EL (cell line): ENCODE measurements around the gene SLC35F5.
A peak's percentile ranks its signal among the peaks of the same experiment; 100 is the strongest.
"Not testable (repeated sequence)": the region's sequence is repeated elsewhere in the genome, so short reads cannot be mapped to it uniquely, and the experiment has no call there.

Experiments
- DNase-seq: peaks from one replicate; pipeline ENCODE4 v3.0.0-alpha.2; 2016

SLC35F5 gene, protein sequence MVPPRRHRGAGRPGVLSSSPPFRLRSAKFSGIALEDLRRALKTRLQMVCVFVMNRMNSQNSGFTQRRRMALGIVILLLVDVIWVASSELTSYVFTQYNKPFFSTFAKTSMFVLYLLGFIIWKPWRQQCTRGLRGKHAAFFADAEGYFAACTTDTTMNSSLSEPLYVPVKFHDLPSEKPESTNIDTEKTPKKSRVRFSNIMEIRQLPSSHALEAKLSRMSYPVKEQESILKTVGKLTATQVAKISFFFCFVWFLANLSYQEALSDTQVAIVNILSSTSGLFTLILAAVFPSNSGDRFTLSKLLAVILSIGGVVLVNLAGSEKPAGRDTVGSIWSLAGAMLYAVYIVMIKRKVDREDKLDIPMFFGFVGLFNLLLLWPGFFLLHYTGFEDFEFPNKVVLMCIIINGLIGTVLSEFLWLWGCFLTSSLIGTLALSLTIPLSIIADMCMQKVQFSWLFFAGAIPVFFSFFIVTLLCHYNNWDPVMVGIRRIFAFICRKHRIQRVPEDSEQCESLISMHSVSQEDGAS

DNA sequence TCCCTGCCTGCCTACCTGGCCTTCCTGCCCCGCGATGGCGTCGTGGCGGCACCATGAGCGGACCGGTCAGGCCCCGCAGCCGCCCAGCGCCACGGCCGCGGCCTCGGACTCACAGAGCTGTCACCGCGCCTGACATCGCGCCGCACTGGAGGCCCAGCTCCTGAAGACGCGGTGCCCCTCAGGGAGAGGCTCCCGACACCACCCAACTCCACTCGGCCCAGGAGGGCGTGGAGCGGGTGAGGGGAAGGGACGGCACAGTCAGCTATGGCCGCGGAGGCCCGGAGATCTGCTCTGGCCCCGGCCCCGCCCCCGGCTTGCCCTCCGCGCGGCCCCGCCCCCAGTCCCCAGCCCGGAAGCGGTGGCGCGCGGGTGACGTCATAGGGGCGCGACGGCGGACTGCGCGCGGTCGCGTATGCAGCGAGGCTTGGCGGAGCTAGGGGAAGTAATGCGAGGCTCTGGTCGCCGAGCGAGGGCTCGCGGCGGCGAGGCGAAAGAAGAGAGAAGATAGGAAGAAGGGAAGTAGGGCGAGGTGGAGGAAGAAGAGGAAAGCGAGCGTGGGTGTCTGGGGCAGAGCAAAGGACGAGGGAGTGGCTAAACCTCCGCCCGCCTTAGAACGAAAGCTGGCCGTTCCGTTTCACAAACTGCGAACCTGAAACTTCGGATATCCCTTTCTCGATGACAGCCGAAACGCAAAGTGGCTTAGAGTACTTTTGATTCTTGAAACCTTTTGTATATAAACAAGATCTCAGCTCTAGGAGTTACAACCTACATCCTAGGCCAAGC lies at the start of gene SLC35F5:
Gene SLC35F5, minus strand, starts transcription at position 288 of the 783 bp plus-strand sequence. Its CDS starts 233 bp downstream, at position 55.
- DNase-seq, result peak; percentile 91

DNA sequence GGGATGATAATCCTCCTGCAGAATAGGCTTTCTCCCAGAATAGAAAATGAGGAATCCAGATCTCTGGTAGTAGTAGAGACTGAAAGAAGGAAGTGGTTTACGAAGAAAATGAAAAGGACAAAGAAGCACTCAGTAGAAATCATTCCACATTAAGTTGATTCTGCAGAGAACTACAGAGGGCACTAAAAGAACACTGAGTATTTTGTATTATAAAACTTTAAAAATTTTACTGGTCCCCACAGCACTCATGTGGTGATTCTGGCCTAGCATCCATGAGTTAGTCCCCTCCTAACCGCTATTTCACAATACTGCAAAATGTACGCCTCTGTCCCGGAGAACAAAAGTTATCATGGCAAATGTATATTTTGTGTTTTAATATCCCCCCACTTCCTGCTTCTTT lies 42.9 kb upstream of the SLC35F5 start:
- no peak for DNase-seq

DNA sequence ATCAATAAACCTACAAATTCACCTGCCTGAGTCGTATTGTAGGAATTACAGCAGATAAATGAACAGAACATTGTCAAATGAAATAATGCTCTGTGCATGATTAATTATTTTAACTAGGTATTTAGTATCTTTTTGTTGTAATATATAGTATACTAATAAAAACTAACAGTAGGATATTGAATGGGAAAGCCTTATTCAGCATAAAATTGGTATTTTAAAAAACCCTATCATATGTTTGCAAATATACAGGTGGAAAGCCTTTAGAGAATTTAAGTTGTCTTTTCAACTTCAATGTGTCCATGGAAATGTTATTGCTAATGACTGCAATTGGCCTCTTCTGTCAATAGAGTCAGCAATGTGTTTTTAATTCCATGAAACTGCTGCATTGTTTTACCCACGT lies 40.8 kb upstream of the SLC35F5 start:
- DNase-seq, result no peak

DNA sequence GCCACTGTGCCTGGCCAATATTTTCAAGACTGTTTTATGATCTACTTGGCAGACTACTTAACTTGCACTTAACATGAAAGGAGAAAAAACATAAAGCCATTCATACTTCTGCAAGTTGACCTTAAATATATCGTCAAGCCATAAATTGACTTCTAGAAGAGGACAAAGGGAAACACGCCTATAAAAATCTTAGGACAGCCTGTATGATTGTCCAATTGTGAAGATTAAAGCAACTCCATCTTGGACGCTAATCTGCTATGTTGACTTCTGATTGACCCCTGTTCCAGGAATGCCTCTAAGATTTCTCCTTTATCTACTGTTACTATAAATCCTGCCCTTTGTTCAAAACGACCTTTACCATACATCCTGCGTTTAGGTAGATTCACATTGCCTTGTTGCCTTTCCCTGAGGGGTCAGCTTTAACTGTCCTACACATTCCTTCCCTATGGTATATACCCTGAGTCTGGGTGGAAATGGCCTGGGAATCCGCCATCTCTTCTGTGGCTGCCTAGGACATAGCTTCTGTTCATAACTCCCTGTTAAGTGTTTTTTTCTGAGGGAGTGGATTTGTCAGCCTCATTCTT lies 40.2 kb upstream of the SLC35F5 start:
- no peak for DNase-seq

DNA sequence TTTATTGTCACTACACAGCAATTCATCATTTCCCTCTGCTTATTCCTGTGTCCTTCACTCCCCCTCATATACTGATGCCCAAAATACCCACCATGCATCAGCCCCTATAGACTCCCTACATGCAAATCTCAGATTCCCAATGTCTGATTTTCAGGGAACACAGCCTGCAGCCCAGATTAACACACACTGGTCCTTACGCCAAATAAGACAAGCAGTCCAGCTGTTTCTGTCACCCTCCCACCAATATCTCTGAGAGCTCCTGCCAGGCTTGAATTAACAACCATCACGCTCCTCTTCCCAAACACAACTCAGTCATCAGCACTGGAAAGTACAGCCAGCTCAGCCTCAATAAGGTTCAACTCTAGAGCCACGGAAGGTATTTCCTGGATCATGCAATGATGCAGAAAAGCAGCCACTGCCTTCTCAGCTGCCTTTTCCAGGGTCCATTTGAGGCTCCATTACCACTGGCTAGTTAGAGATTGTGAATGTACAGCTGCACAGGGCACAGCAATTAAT lies 39.0 kb upstream of the SLC35F5 start:
- peak; percentile 10 for DNase-seq

DNA sequence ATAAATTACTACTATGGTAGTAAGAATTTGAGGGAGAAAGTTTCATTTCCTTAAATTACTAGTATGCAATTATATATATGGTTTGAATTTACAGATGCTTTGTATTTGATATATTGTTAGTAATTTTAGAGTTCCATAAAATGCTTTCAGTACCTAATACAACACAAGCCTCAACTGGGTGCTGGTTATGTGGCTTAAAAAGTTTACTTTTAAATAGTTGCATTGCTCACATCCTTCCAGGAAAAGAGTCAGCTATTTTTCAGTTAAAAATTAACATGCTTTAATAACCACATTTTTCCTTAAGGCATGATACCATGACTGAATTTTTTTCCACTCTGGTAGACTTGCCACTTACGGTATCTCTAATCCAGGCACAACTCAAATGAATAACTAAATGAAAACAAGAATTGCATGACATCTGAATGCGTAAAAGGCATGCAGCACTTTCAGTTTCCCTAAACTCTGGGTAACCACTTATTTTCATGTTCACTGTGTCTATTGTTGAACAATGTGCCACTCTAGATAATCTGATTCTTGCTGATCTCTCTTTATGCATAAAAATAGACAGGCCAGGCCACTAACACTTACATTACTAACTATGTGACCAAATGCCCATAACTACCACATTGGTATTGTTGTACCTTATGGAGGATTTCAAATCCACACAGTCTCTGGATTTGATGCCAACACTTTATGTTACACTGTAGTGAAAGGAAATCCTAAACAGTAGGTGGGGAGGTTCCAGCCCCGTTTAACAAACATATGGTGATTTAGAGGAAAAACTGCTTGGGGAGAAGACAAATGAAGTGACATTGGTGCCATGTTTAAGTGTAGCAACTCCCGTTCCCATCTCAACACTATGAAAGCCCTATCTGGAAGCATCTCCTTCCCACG lies 35.5 kb upstream of the SLC35F5 start:
- DNase-seq, result peak; percentile 63

DNA sequence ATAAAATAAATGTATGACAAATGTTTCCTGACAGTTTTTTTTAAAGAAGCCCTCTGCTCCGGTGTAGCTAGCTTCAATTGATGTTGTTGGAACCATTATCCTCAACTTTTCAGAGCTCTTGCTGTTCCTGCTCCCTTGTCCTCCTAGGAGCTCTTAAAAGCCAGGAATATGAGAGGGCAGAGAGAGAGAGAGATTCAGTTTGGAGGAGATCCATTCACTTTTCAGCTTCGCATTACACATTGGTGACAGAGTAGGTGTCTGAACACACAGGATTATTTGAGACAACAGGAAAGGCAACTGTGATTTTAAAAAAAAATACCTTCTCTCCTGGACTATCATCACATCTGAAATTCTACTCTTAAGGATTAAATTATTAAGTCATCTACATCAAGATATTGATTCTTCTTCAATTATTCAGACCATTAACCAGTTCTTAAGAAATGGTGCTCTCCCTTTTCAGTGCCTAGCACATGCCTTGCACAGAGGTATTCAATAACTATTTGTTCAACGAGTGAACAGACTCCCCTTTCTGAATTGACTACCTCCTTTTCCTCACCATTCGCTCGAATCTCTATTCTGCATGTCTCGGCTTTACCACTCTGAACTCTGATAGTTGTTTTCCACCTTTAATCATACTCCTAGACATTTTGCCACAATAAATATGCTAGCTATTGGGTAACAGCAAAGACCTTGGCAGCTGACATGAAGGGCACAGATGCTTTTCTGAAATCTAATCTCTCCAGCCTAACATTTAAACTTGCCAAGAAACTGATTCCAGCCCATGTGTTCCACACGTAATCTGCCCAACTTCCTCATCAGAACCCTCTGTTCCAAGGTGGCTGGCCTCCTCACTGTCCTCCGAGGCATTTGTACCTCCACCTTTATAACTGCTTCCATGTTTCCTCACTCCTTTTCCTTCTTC lies 28.6 kb upstream of the SLC35F5 start:
- no peak for DNase-seq

DNA sequence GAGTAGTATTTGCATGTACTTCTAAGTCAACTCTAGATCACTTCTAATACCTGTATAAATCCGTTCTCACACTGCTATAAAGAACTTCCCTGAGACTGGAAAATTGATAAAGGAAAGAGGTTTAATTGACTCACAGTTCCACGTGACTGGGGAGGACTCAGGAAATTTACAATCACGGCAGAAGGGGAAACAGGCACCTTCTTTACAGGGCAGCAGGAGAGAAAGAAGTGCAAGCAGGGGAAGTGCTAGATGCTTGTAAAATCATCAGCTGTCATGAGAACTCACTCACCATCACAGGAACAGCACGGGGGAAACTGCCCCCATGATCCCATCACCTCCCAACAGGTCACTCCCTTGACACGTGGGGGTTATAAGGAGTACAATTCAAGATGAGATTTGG lies 24.0 kb upstream of the SLC35F5 start:
- no peak for DNase-seq

DNA sequence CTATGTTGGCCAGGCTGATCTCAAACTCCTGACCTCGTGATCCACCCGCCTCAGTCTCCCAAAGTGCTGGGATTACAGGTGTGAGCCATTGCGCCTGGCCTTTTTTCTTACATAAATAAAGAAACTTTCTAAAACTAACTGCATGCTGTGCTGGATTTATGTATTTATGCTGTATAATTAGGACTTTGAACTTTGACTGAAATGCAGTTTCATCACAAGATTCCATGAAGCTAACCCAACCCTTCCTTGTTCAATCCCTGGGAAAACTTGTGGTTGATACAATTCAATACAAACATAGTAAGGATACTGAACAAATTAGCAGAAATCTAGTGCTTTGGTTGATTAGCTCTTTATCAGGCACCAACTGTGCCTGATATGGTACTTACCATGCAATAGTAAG lies 20.9 kb upstream of the SLC35F5 start:
- DNase-seq, result no peak

DNA sequence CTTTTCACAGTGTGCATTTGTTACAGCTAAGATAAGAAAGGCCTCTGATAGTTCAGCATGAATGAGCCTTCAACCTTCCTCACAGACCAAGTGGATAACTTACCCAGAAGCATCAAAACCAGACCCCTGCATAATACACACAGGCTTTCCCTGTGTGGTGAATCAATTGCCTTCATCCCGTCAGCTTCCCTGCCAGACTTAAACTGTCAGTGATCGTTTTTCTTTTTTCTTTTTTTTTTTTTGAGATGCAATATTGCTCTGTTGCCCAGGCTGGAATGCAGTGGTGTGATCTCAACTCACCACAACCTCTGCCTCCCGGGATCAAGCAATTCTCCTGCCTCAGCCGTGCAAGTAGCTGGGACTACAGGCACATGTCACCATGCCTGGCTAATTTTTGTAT lies 20.5 kb upstream of the SLC35F5 start:
- no peak for DNase-seq

DNA sequence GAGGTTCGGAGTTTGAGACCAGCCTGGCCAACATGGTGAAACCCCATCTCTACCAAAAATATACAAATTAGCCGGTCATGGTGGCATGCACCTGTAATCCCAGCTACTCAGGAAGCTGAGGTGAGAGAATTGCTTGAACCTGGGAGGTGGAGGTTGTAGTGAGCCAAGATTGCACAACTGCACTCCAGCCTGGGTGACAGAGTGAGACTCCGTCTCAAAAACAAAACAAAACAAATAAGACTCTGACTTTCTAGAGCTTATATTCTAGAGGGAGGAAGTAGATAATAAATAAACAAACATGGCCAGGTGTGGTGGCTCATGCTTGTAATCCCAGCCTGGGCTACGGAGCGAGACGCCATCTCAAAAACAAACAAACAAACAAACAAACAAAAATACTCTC lies 18.2 kb upstream of the SLC35F5 start:
- DNase-seq, result not testable (repeated sequence)

DNA sequence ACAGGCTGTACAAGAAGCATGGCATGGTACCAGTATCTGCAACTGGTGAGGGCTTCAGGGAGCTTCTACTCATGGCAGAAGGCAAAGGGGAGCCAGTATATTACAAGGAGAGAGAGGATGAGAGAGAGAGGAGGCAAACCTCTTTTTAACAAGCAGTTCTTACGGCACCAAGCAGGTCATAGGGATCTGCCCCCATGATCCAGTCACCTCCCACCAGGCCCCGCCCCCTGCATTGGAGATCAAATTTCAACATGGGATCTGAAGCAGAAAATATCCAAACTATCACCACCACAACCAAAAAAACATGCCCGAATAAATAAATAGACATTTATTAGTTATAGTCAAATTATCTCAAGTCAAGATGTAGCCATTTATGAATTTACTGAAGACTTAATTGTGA lies 14.5 kb upstream of the SLC35F5 start:
- DNase-seq, result no peak

DNA sequence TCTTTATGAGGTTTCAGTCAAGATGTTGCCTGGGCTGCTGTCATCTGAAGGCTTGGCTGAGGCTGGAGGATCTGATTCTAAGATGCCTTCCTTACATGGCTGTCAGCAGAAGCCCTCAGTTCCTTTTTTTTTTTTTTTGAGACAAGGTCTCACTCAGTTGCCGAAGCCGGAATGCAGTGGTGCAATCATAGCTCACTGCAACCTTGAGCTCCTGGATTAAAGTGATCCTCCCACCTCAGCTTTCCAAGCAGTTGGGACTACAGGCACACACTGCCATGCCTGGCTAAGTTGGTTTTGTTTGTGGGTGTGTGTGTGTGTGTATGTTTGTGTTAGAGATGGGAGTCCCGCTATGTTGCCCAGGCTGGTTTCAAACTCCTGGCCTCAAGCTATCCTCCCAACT lies 13.1 kb upstream of the SLC35F5 start:
- no peak for DNase-seq

DNA sequence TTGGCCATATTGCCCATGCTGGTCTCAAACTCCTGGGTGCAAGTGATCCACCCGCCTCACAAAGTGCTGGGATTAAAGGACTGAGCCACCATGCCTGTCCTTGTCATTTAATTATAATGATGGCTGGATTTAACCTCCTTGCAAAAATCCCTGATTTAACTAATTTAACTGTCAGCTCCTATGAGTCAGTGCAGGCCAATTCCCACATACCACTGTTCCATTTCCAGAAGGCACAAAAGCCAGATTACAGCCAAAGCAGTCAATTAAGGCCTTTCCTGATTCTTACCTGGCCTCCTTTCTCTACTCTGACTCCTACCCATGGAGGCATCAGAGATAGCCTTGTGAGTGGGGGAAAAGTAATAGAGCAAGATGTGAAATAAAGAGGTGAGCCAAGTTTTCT lies 12.3 kb upstream of the SLC35F5 start:
- DNase-seq, result peak; percentile 14

DNA sequence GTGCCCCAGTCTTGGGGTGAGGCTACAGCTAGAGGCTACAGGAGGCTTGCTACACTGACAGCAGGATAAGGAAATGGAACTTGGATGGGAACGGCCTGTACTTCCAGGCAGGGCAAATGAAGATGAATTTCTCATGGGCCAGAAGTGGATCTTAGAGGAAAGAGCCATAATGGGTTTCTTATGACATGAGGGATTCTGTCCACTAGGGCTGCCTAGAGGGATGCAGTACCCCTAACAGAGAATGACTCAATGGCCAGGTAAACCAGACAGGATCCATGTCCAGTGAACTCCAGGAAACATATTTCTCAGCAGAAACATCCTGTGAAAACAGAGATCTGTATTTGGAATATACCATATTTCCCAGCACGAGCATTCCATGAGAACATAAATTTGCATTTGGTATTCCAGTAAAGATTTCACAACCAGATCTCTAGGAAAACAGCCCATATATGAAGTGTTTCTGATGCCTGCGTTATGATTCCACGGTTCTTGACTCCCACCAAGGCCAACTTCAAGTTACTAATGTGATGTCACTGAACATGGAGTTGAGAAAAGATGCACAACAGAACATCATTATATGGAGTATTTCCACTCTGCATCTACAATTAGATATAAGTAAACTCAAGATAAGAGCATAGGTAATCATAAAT lies 11.5 kb upstream of the SLC35F5 start:
- no peak for DNase-seq

DNA sequence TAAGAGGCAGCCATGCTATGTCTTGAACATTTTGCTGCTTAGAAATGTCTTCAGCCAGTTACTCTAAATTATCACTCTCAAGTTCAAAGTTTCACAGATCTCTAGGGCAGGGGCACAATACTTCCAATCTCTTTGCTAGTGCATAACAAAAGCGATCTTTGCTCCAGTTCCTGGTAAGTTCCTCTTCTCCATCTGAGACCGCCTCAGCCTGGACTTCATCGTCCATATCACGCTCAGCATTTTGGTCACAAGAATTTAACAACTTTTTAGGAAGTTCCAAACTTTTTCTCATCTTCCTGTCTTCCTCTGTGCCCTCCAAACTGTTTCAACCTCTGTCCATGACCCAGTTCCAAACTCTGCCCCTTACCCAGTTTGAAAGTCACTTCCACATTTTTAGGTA lies 8.8 kb upstream of the SLC35F5 start:
- no peak for DNase-seq

DNA sequence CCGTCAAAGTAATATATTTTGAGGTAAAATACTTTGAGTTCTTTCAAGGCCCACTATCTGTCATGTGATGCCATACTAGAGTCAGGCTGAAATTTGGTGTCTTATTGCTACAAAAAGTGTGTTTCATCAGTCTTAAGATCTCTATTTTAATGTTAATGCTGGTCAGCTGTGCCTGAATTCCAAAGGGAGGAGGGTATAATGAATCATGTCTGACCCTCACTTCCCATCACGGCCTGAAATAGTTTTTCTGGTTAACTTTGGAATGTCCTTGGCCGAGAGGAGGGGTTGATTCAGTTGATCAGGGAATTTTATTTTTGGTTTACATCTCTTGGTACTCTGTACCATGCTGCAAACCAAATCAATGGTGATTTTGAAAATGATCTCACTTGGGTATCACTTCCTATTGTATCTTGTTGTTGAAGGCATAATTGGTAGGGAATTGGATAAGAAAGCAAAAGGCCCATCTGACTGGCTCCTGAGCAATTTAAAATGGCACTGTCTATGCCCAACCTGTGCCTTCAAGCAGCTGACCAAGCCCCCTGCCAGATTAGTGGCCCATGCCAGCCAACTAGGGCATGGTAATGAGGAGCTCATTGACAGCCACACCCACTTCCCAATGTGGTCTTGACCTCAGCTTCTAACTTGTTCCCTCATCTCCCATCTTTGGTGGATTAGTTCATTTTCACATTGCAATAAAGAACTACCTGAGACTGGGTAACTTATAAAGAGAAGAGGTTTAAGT lies 6.1 kb upstream of the SLC35F5 start:
- DNase-seq, result peak; percentile 90

DNA sequence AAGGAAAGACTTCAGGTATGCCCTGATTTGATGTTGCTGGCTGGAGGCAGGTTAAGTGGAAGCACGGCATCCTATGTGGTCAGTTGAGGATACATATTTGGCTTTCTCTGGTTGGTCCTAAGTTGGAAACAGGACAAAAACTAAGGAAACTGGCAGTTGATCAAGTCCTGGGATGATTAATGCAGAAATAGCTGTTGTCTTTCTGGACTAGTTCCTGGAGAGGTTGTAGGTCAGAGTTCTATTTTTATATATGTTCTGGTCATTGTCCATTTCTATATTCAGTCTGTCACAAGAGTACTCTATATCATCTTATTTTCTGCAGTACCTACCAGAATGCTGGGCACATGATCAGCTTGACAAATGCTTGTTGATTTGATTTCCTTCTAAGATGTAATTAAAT lies 4.0 kb upstream of the SLC35F5 start:
- peak; percentile 82 for DNase-seq

DNA sequence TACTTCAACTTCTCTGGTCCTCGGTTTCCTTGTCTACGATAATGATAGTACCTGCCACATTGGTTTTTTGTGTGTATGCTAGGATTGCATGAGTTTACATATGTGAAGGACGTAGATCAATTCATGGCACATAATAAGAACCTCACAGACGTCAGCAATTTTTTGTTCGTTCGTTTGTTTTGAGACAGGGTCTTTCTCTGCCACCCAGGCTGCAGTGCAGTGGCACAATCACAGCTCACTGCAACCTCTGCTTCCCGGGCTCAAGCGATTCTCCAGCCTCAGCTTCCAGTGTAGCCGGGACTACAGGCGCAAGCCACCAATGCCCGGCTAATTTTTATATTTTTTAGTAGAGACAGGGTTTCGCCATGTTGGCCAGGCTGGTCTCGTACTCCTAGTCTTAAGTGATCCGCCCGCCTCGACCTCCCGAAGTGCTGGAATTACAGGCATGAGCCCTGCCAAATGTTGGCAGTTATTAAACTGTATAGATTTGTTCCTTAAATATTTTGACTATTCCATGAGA lies 756 bp upstream of the SLC35F5 start:
- no peak for DNase-seq
